Measurements from ENCODE around the gene MIER3.

Gene MIER3

DNA sequence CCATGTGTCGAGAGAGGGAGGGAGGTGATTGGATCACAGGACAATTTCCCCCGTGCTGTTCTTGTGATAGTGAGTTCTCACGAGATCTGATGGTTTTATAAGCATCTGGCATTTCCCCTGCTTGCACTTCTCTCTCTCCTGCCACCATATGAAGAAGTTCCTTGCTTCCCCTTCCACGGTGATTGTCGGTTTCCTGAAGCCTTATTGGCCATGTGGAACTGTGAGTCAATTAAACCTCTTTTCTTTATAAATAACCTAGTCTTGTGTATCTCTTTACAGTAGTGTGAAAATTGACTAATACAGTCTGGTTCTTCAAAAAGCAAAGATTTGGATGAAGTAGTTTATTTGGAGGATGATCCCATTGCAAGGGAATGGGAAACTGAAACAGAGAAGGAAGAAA, 11.3 kb upstream of the MIER3 start:
- no peak for DNase-seq (ENCODE audit: low read depth, low spot score)
- no peak overlapping the region for H3K4me3 ChIP-seq (ENCODE audit: low read length)

DNA sequence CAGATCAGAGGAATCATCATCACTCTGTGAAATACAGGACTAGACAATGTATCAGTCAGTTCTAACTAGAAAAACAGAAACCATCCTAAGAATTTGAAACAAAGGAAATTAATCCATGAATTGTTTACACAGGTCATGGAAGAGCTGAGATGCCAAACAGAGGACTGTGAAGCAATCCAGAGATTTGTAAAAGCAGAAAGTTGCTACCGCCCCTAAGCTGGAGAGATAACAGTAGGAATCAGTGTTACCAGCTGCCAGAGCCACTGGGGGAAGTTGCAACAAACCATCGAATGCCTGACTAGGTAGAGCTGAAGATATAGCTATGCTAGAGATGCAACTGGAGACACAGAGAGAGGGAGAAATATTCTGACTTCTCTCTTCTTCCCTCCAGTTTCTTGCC, 10.4 kb upstream of the MIER3 start:
- H3K4me3 ChIP-seq (ENCODE audit: low read length) = no peak overlapping the region
- no peak for DNase-seq (ENCODE audit: low read depth, low spot score)

DNA sequence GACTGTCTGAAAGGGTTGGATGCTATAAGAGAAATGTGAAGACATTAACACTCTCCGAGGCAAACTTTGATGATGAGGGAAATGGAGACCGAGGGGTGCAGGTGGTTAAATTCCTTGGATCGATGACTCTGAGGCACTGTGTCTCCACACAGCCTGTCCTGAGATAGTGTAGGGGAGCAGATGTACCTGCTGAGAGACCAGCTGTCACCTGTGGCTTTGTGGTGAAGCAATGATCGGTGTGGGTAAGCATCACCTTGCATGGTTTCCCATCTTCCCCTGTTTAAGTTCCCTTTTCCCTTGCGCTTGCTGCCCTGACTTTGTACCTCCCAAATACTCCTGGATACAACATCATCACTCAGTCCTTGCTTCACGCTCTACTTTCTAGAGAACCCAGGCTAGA, 9.8 kb upstream of the MIER3 start:
- H3K4me3 ChIP-seq (ENCODE audit: low read length) = no peak overlapping the region
- DNase-seq (ENCODE audit: low read depth, low spot score) = no peak

DNA sequence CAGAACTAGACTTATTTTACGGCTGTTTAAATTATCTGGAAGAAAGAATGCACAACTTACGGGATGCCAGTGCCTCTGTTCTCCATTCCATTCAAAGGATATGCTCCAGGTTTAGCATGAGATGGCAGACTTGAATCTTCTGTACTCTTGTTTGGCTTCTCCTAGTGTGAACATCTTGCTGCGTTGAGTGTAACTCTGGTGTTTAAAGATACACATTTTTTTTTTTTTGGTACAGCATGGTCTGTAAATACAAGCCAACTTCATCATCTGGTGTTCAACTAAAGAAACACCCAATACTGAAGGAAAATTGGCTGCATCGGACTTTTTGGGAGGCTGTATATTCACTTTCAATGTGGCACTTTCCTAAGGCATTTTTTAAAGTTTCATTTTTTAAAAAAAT, 7.4 kb upstream of the MIER3 start:
- DNase-seq (ENCODE audit: low read depth, low spot score) = no peak
- no peak overlapping the region for H3K4me3 ChIP-seq (ENCODE audit: low read length)

DNA sequence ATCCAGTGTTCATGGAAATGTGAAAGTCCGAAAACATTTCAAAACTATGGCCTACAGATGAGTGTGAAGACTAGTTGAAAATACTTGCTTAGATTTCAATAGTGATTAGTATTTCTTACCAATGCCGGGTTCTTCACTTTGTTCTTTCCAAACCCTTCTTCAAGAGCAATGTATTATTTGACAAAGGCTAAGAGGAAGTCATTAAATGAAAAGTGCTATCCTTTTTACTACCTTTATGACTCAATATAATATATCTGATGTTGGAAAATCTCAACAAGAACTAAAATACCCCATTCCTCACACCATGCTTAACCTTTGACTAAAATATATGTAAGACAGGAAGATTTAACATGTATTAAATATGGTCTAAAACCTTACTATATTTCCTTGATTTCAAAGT, 6.7 kb upstream of the MIER3 start:
- H3K4me3 ChIP-seq (ENCODE audit: low read length) = no peak overlapping the region
- DNase-seq (ENCODE audit: low read depth, low spot score) = no peak

DNA sequence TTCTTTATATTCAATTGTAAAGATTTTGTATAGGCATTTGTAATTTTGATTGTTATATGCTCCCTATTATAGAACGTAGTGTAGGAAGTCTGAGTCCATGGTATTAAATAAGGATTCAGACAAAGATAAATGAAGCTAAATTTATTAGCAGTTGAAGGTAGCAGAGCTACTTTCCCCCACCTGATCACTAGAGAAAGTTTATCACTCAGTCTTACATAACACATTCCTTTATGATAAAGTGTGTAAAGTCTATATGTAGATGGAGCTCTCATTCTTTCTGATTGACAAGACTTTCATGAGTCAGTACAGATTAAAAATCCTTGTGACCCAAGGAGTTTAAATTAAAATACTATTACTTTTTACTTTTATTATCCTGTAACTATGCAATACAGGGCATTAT, 2.3 kb upstream of the MIER3 start:
- no peak for DNase-seq (ENCODE audit: low read depth, low spot score)
- H3K4me3 ChIP-seq (ENCODE audit: low read length) = no peak overlapping the region

DNA sequence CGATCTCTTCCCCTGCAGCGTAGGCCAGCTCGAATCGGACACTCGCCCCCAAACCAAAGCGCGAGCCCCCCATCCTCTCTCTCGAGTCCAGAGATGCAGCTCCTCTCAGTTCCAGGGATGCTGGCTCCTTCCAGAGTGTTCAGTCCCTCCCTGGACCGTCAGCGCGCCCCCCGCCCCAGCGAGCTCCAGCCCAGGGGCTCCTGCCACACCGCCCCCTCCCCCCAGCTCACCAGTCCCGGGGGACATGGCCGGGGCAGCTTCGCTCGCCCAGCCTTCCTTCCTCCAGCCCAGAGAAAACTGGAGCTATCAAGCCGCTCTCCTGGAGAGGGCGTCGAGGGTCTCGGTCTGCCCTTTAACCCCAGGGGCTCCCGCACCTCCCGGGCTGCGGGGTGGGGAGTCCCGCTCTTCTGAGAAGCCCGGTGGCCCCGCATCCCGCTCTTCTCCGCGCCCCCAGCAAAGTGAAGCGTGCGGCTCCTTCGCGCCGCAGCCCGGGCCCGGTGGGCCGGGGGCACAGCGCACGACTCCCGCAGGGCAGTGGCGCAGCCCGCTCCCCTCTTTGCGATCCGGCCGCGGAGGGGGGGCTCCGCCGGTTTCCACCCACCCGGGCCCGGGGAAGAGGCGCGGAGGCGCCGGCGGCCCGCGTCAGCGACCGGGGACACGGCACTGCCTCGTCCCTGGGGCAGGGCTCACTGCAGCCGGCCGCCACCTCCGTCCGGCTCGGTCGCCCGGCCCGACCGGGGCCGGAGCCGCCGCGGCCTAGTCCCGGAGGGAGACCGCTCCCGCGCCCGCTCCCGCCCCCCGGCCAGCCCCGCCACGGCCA, 587 bp downstream of the MIER3 start:
- H3K4me3 ChIP-seq (ENCODE audit: low read length) = peak overlapping the region; percentile 61
- DNase-seq (ENCODE audit: low read depth, low spot score) = no peak

DNA sequence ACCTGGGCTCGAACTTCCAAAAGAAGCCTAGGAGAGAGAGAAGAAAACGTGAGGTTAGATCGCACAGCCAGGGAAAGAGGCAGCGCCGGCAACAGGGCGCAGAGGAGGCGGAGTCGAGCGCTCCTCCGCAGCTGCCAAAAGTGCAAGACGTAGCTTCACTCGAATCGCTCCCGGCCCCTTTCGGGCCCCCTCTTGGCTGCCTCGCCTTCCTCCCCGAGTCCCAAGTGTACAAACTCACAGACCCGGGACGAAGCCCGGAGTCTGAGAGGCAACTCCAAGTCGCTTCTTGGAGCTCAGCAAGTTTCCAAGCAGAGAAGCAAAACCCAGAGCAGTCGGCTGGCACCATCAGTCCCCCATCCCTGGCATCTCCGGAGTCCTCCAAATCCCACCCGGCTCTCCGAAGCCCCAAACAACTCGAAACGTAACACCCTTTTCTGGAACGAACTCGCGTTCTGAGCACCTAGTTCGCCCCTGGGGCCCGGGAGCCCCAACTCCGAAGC, 1.2 kb downstream of the MIER3 start:
- DNase-seq (ENCODE audit: low read depth, low spot score) = peak; percentile 51
- H3K4me3 ChIP-seq (ENCODE audit: low read length) = peak overlapping the region; percentile 61

DNA sequence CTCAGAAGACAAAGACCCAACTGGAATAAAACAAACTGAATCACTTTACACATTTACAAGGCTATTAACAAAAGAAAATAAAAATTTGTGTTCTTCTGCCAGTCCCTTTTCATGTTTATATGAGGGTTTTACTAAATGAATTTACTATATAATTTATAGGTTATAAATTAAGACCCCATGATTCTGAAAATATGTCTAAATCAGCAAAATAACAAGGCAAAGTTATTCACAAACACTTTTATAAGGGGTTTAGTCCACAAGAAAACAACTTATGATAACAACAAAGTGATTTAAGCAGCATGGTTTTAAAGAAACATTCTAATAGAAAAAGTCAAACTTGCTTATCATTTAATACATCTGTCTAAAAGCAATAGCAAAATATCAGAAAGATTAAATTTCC, 4.9 kb downstream of the MIER3 start:
- H3K4me3 ChIP-seq (ENCODE audit: low read length) = no peak overlapping the region
- DNase-seq (ENCODE audit: low read depth, low spot score) = no peak

DNA sequence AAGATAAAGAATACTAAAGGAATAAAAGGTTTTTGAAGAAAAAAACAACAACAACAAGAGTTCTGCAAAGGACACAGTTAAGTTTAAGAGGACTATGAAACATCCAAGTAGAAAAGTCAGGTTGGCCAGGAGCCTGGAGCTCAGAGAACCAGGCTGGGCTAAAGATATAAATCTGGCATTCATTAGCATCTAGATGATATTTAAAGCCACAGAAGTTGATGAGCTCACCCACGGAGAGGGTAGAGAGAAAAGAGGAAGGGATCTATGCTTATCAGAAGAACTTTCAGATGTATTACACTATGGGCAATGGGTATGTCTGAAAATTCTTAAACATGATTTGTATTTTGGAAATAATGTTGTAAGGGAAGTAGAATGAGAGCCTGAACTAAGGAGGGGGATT, 9.9 kb downstream of the MIER3 start:
- DNase-seq (ENCODE audit: low read depth, low spot score) = no peak
- no peak overlapping the region for H3K4me3 ChIP-seq (ENCODE audit: low read length)

DNA sequence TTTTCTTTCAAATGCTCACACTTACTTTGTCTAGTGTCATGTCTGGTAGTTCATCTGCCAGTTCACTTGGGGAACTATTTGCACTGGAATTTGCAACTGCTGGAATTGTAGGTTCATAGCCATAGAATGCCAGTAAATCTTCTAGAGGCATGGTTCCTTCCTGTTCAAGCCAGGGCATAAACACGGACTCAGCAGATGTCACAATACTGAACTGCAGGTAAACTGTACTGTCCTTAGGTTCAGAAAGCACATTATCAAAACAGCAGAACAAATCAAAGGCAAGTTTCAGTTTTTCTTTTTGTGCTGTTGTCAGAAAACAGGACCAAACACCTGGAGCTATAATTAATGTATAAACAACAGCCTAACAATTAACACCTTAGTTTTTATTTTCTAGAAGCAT, 13.1 kb downstream of the MIER3 start:
- no peak for DNase-seq (ENCODE audit: low read depth, low spot score)

DNA sequence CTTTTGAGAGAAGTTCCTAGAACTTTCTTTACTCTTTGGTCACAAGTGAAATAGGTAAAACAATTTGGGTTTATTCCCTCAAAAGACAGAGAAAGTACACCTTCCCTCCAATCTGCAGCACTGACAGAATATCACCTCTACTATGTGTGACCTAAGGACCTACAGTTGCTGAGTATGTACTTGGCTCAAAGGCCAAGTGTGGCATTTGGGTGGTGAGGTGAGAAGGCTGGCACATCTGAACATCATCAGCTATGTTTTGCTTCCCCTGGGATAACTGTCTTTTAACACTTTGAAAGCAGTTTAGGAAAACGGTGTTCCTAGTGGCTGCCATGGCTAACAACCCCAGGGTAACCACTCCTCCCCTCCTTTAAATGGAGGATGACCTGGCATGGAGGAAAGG, 17.6 kb downstream of the MIER3 start:
- no peak overlapping the region for H3K4me3 ChIP-seq (ENCODE audit: low read length)
- no peak for DNase-seq (ENCODE audit: low read depth, low spot score)

More for the DNA sequence above, 13.1 kb downstream of the MIER3 start:
- no peak overlapping the region for H3K4me3 ChIP-seq (ENCODE audit: low read length)

DNA sequence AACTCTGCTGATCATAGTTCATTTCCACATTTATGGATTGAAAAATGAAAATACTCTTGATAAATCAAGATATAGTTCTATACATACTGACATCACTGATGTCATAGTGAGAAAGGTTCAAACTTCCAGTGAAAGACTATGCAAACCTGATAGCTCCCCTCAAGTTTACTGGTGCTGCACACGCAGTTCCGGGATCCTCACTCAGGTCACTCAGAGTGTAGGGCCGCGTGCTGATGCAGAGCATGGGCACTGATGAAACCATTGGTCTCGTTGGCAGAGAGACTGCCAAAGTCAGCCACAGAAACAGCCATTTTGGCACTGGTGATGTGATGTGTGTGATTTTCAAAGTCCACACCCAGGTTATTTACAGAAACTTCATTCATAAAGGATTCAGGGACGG, 29.0 kb downstream of the MIER3 start:
- no peak overlapping the region for H3K4me3 ChIP-seq (ENCODE audit: low read length)
- DNase-seq (ENCODE audit: low read depth, low spot score) = no peak

DNA sequence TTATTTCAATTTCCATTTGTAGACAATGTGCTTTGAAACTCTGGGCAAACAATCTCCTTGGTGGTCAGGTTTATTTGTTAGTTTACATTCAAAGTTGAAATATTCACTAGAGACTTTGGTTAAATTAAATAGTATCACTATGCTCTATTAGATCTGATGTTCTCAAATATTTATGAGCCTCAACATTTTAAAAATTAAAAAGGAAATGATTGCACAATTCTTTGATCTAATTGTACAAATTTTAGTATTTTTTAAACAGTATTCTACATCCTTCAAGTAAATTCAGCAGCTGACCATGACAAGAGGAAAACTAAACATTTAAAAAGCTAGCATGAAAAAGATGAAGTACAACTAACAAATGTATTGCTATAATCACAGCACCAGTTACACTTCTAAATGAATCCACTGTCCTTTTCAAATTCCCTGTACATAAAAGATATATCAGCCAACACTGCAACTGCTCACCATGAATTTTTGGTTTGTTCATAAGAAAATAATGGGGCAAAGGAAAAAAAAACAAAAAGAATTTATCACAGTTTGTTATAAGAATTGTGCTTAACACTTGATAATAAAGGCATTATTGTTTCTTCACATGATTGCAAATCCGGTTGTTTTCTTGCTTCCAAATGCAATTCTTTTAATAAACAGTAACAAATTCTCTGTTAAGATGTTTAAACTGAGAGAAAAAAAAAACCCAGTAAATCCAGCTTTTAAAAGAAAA, 31.8 kb downstream of the MIER3 start:
- no peak for DNase-seq (ENCODE audit: low read depth, low spot score)
- H3K4me3 ChIP-seq (ENCODE audit: low read length) = no peak overlapping the region

DNA sequence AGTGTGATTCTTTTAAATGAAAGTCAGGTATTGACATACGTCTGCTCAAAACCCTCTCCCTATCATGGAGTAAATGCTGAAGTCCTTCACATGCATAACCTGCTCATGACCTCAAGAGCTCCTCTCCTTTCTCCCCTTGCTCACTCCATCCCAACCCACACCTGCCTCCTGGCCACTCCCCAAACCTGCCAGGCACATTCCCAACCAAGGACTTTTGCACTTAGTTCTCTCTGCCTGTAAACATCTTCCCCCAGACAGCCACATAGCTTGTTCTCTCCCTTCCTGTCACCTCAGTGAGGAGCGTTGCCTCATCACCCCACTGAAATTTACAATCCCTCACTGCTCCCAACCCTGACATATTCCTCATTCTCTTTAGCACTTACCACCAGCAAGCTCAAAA, 33.9 kb downstream of the MIER3 start:
- no peak overlapping the region for H3K4me3 ChIP-seq (ENCODE audit: low read length)
- DNase-seq (ENCODE audit: low read depth, low spot score) = no peak

DNA sequence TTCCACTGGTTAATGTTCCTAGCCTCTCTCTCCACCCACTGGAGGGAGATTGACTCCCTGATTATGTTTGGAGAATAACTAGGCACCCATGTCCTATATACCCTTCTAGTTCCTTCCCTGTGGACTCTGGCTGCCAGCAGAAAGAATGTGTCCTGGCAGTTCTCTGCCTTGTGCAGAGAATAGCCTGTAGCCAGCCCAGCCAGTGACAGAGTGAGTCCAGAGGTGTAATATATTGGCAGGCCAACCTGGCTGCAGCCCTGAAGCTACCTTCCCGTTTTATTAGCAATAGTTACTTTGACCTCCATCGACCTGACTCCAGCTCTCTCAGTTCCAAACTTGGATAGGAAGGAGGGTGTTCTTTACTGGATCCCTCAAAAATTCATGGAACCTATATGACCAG, 34.4 kb downstream of the MIER3 start:
- H3K4me3 ChIP-seq (ENCODE audit: low read length) = no peak overlapping the region
- no peak for DNase-seq (ENCODE audit: low read depth, low spot score)

DNA sequence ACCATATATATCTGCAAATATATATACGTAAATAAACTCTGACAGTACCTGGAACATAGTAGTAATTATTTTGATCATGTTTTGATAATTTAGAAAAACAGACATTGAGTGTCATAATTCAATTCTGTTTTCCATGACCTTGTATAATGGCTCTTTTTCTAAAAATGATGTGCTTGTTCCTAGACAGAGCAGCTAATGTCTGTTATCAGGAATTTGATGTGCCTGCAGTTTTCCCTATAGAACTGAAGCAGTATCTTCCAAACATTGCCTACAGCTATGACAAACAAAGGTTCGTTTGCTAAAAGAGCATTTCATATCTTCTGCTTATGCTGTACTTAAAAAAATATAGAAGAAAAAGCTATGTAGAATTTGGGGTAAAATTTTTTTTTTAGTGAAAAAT, 37.2 kb downstream of the MIER3 start:
- H3K4me3 ChIP-seq (ENCODE audit: low read length) = no peak overlapping the region
- DNase-seq (ENCODE audit: low read depth, low spot score) = no peak

DNA sequence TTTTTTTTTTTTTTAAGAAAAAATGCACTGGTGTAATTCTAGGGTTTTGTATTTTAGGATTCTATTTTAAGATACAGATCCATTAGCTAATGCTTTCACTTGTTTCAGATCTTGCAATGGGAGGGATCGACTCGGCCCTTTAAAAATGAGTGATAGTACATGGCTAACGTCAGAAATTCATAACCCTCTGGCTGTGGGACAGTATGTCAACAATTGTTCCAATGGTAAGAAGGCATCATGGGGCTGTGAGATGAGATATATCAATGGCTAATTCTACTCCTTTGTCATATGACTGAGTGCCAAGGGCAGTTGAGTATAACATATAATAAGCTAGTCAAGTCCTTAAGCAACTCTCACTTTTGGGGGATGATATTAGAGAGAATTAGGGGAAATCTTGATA, 38.2 kb downstream of the MIER3 start:
- no peak overlapping the region for H3K4me3 ChIP-seq (ENCODE audit: low read length)
- DNase-seq (ENCODE audit: low read depth, low spot score) = no peak

DNA sequence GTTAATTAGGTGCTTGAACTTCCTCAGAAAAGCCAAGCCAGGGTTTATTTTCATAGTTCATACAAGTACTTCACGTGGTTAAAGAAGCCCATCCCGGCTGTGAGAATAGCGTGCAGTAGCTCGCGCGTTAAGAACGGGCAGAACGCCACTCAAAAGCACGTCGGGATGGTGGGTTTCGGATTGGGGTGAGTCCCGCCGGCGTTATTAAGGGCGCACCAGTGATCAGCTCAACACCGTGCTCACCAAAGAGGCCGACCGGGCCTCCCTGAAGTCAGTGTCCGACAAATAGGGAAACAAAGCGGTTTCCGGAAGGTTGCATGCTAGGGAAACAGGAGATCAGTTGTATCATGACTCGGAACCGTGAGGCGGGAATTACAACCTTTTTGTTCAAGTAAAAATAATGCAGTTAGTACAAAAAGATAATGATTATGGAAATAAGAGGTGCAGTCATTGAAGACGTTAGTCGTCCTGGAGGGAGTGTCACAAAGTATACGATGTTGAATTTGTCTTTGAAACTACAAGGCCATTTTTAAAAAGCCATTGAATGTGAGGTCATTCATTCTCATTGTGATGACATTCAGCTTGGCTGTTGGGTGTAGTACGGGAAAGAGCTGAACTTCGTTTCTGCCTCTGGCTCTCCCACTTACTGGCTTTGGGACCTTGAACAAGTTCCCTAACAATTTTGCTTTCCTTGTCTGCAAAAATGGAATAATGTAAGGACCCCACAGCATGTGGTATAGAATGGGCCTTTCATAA, 41.5 kb downstream of the MIER3 start:
- H3K4me3 ChIP-seq (ENCODE audit: low read length) = peak overlapping the region; percentile 82
- DNase-seq (ENCODE audit: low read depth, low spot score) = no peak
